Liver (tissue), 9 donors: Measurements from ENCODE around the gene HNRNPL. TPM values are rescaled to one million over a fixed set of nuclear protein-coding genes. Genes with fewer than 3 reads are reported as not detected.

Experiments
- DNase-seq: peaks from one replicate; pipeline ENCODE4 v3.0.0-alpha.2; 2017; ENCODE audit warnings: low spot score
- H3K27ac ChIP-seq, 2 donors: one replicate each; pipeline ENCODE4 v1.7.0; 2013; ENCODE audit warnings: inconsistent platforms in 2 of 2, low read length in 2 of 2, control low read depth in 1 of 2, low read depth in 1 of 2, mild to moderate bottlenecking in 1 of 2
- H3K27me3 ChIP-seq, 4 donors: one replicate each; pipeline versions ENCODE4 v1.6.1 to v1.7.0; 2013; ENCODE audit warnings: low read length in 3 of 4, inconsistent platforms in 1 of 4, mild to moderate bottlenecking in 1 of 4, moderate library complexity in 1 of 4; ENCODE audit not compliant: control insufficient read depth in 4 of 4, insufficient read depth in 4 of 4
- H3K36me3 ChIP-seq, 4 donors: one replicate each; pipeline versions ENCODE4 v1.6.1 to v1.7.0; 2013; ENCODE audit warnings: low read length in 3 of 4, mild to moderate bottlenecking in 3 of 4, low read depth in 1 of 4, moderate library complexity in 1 of 4; ENCODE audit not compliant: control insufficient read depth in 4 of 4, insufficient read depth in 3 of 4
- H3K4me1 ChIP-seq, 4 donors: one replicate each; pipeline versions ENCODE4 v1.6.1 to v1.7.0; 2013; ENCODE audit warnings: low read length in 3 of 4, mild to moderate bottlenecking in 3 of 4, moderate library complexity in 1 of 4; ENCODE audit not compliant: control insufficient read depth in 4 of 4, insufficient read depth in 4 of 4
- H3K4me3 ChIP-seq, 3 donors: one replicate each; pipeline versions ENCODE4 v1.6.1 to v1.7.0; 2013; ENCODE audit warnings: low read length in 3 of 3, control low read depth in 1 of 3, low read depth in 1 of 3, mild to moderate bottlenecking in 1 of 3
- H3K9ac ChIP-seq, 2 donors: one replicate each; pipeline ENCODE4 v1.7.0; 2013; ENCODE audit warnings: low read length in 2 of 2, mild to moderate bottlenecking in 2 of 2, moderate library complexity in 2 of 2, control low read depth in 1 of 2, low read depth in 1 of 2
- H3K9me3 ChIP-seq, 4 donors: one replicate each; pipeline versions ENCODE4 v1.6.1 to v1.7.0; 2013; ENCODE audit warnings: low read length in 3 of 4; ENCODE audit not compliant: control insufficient read depth in 4 of 4
- ATF3 ChIP-seq: IDR thresholded peaks from 2 replicates; pipeline ENCODE4 v1.6.1; 2016; ENCODE audit warnings: antibody characterized with exemption
- CTCF ChIP-seq: fragments of 150-350 bp; IDR thresholded peaks from 2 replicates; pipeline ENCODE4 v1.5.1; 2017; ENCODE audit warnings: improper control_type of control experiment, low read depth, low read length; ENCODE audit not compliant: missing input control
- EGR1 ChIP-seq, 2 donors: IDR thresholded peaks; 2 replicates each; pipeline ENCODE4 v1.6.1; 2016 to 2018; ENCODE audit warnings: antibody characterized with exemption in 2 of 2, low read depth in 2 of 2
- FOXA1 ChIP-seq: IDR thresholded peaks from 2 replicates; pipeline ENCODE4 v1.6.1; 2016; ENCODE audit warnings: antibody characterized with exemption
- FOXA2 ChIP-seq: IDR thresholded peaks from 2 replicates; pipeline ENCODE4 v1.6.1; 2016; ENCODE audit warnings: antibody characterized with exemption
- GABPA ChIP-seq, 2 donors: IDR thresholded peaks in 1 of 2; conservative IDR thresholded peaks in 1 of 2; 2 replicates each; pipeline ENCODE4 v1.6.1; 2016; ENCODE audit warnings: antibody characterized with exemption in 2 of 2, mild to moderate bottlenecking in 1 of 2, moderate library complexity in 1 of 2
- HNF4A ChIP-seq, 2 donors: conservative IDR thresholded peaks; 2 replicates each; pipeline ENCODE4 v1.6.1; 2016; ENCODE audit warnings: antibody characterized with exemption in 2 of 2, mild to moderate bottlenecking in 2 of 2
- HNF4G ChIP-seq: IDR thresholded peaks from 2 replicates; pipeline ENCODE4 v1.6.1; 2016; ENCODE audit warnings: antibody characterized with exemption
- JUND ChIP-seq, 2 donors: IDR thresholded peaks; 2 replicates each; pipeline ENCODE4 v1.6.1; 2016; ENCODE audit warnings: antibody characterized with exemption in 2 of 2
- MAX ChIP-seq: IDR thresholded peaks from 2 replicates; pipeline ENCODE4 v1.6.1; 2016; ENCODE audit warnings: antibody characterized with exemption
- NR2F2 ChIP-seq: IDR thresholded peaks from 2 replicates; pipeline ENCODE4 v1.6.1; 2016; ENCODE audit warnings: antibody characterized with exemption
- RAD21 ChIP-seq, 2 donors: IDR thresholded peaks; 2 replicates each; pipeline ENCODE4 v1.6.1; 2016; ENCODE audit warnings: antibody characterized with exemption in 2 of 2, mild to moderate bottlenecking in 2 of 2
- RXRA ChIP-seq, 2 donors: IDR thresholded peaks; 2 replicates each; pipeline ENCODE4 v1.6.1; 2017 to 2018; ENCODE audit warnings: antibody characterized with exemption in 2 of 2, mild to moderate bottlenecking in 1 of 2
- SP1 ChIP-seq: IDR thresholded peaks from 2 replicates; pipeline ENCODE4 v1.6.1; 2018; ENCODE audit warnings: antibody characterized with exemption, mild to moderate bottlenecking
- TAF1 ChIP-seq: conservative IDR thresholded peaks from 2 replicates; pipeline ENCODE4 v1.6.1; 2016; ENCODE audit warnings: antibody characterized with exemption, mild to moderate bottlenecking
- YY1 ChIP-seq: IDR thresholded peaks from 2 replicates; pipeline ENCODE4 v1.6.1; 2016; ENCODE audit warnings: antibody characterized with exemption, mild to moderate bottlenecking
- ZBTB33 ChIP-seq: IDR thresholded peaks from 2 replicates; pipeline ENCODE4 v1.6.1; 2016; ENCODE audit warnings: antibody characterized with exemption
- WGBS: extraction: QIAGEN DNeasy Blood & Tissue Kit; methylation state at CpG from one replicate; pipeline ENCODE4 v1.1.7; 2013; 5-methylcytosine and 5-hydroxymethylcytosine counted together
- polyA plus RNA-seq, 2 donors: library from polyadenylated mRNA; stranded (reverse) in 1 of 2; unstranded in 1 of 2; fragments of 200-250 nt in 1 of 2; fragments of >200 nt in 1 of 2; fragmentation: Nextera tagmentation in 1 of 2; extraction: Ambion mirVana in 1 of 2; gene quantifications; one replicate each; pipeline versions ENCODE4 v1.2.1 to v1.2.3, GENCODE V29; 2013 to 2015
- total RNA-seq, 2 donors: library from RNA; depleted of rRNA; stranded (reverse); fragments of >200 nt; gene quantifications; one replicate each; pipeline ENCODE4 v1.2.3, GENCODE V29; 2014
- TF ChIP-seq, protein P1 (sequence below): IDR thresholded peaks from 2 replicates; pipeline ENCODE4 v1.6.1; 2016; ENCODE audit warnings: antibody characterized with exemption, mild to moderate bottlenecking
- donor health status: healthy.
- donor health status: healthy.
- donor health status: healthy.
- donor health status: healthy.
- donor health status: healthy.

HNRNPL gene
- total and polyA plus RNA-seq, 4 donors = 50.4 to 166 (median 95.6) TPM

DNA sequence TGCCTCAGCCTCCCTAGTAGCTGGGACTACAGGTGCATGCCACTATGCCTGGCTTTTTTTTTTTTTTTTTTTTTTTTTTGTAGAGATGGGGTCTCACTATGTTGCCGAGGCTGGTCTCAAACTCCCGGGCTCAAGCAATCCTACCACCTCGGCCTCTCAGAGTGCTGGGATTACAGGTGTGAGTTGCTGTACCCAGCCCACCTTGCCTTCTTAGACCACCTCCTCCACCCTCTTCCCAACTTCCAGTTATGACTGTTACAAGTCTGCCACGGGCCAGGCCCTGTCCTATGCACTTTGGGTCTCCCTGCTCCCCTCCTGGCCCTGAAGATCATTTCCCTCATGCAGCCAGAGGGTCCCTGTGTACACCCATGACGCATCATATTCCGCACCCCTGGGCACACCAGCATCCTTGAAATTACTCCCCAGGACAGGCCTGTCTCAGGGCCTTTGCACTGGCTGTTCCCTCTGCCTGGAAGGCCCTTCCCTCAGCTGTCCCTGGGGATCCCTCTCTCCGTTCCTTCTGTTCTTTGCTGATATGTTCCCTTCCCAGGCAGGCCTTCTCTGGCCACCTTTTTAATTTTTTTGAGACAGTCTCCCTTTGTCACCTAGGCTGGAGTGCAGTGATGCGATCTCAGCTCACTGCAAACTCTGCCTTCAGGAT, 40.1 kb downstream of the HNRNPL start:
- H3K27me3 ChIP-seq = no peaks in the 10 kb centered on the region
- DNase-seq = no peak
- H3K4me1 ChIP-seq = peaks cover 4 to 18% (median 13%) of the 10 kb centered on the region in 4 donors
- TF ChIP-seq NR2F2 = no peak
- no peak for TF ChIP-seq FOXA2
- no peak for TF ChIP-seq YY1
- no peak for TF ChIP-seq RXRA (IDR thresholded peaks at IDR 0.05)
- TF ChIP-seq TAF1 = no peak
- no peak for TF ChIP-seq CTCF
- TF ChIP-seq HNF4A (conservative IDR thresholded peaks at IDR 0.05) = no peak
- no peak for TF ChIP-seq RAD21 (IDR thresholded peaks at IDR 0.05)
- no peak for TF ChIP-seq HNF4G
- no peak for TF ChIP-seq ATF3
- no peak for TF ChIP-seq MAX
- no peak for TF ChIP-seq EGR1 (IDR thresholded peaks at IDR 0.05; ENCODE audit: low read depth in 2 of 2)
- TF ChIP-seq ZBTB33 = no peak
- no peak for TF ChIP-seq FOXA1
- TF ChIP-seq GABPA (IDR thresholded peaks at IDR 0.05 in 1 of 2, conservative IDR thresholded peaks at IDR 0.05 in 1 of 2) = no peak
- no peak for TF ChIP-seq SP1
- TF ChIP-seq JUND (IDR thresholded peaks at IDR 0.05) = no peak
- TF ChIP-seq, protein P1, sequence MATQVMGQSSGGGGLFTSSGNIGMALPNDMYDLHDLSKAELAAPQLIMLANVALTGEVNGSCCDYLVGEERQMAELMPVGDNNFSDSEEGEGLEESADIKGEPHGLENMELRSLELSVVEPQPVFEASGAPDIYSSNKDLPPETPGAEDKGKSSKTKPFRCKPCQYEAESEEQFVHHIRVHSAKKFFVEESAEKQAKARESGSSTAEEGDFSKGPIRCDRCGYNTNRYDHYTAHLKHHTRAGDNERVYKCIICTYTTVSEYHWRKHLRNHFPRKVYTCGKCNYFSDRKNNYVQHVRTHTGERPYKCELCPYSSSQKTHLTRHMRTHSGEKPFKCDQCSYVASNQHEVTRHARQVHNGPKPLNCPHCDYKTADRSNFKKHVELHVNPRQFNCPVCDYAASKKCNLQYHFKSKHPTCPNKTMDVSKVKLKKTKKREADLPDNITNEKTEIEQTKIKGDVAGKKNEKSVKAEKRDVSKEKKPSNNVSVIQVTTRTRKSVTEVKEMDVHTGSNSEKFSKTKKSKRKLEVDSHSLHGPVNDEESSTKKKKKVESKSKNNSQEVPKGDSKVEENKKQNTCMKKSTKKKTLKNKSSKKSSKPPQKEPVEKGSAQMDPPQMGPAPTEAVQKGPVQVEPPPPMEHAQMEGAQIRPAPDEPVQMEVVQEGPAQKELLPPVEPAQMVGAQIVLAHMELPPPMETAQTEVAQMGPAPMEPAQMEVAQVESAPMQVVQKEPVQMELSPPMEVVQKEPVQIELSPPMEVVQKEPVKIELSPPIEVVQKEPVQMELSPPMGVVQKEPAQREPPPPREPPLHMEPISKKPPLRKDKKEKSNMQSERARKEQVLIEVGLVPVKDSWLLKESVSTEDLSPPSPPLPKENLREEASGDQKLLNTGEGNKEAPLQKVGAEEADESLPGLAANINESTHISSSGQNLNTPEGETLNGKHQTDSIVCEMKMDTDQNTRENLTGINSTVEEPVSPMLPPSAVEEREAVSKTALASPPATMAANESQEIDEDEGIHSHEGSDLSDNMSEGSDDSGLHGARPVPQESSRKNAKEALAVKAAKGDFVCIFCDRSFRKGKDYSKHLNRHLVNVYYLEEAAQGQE = no peak
- H3K9ac ChIP-seq = no peak overlapping the region
- no peak overlapping the region for H3K27ac ChIP-seq
- WGBS = 94% methylated on average over 8 of the region's 8 CpGs
- H3K4me3 ChIP-seq = no peak overlapping the region
- H3K36me3 ChIP-seq = no peaks in the 10 kb centered on the region
- no peaks in the 10 kb centered on the region for H3K9me3 ChIP-seq
